ENCODE data around the gene ALKBH3.

Gene ALKBH3

DNA sequence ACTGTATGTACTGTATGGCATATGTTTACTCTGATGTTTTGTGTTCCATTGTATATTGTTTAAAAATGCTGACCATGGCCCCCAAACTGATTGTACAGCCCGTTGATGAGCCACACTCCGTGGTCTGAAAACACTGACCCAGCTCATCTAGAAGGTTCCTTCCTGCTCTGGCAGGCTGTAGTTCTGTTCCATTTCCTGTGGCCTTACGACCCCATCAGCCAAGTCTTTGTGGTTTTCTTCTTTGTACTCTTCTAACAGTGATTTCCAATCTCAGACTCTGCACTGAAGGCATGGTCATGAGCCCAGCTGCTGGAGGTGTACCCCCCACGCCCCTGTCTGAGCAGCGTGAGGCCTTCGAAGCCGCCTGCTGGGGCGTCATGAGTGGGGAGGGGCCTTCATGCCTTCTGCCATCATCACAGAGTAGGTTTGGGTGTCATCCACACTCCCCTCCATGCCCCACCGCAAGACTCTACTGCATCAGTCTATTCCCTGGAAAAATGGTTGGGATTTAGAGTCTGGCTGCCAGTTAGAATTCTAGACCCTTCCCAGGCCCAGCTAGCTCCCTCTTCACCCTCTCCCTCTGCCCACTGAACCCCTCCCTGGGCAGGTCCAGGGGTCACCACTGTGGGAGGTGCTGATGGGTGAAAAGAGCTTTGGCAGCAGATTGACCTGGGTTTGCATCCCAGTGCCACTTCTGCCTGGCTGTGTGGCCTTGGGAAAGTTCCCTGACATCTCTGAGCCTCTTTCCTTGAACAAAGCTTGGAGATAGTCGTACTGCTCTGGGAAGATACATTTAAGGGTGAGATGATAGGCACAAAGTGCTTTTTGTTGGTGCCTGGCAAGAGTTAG, 50.5 kb downstream of the ALKBH3 start:
- Histone ChIP-seq H3K27ac (ENCODE audit: low read depth, low read length) (no peak overlapping the region), H3K4me1 (ENCODE audit: control insufficient read depth, insufficient read depth, low read length, unreplicated experiment) (peaks cover 33% of the 10 kb centered on the region), H3K36me3 (ENCODE audit: insufficient read depth, low read length) (no peaks in the 10 kb centered on the region), H2AFZ (ENCODE audit: low read length, unreplicated experiment) (no peak overlapping the region), H3K79me2 (ENCODE audit: control insufficient read depth, insufficient read depth, low read length, unreplicated experiment) (no peaks in the 10 kb centered on the region), H3K27me3 (ENCODE audit: insufficient read depth, low read length) (no peaks in the 10 kb centered on the region), H3K4me3 (ENCODE audit: low read depth, low read length) (no peak overlapping the region)

DNA sequence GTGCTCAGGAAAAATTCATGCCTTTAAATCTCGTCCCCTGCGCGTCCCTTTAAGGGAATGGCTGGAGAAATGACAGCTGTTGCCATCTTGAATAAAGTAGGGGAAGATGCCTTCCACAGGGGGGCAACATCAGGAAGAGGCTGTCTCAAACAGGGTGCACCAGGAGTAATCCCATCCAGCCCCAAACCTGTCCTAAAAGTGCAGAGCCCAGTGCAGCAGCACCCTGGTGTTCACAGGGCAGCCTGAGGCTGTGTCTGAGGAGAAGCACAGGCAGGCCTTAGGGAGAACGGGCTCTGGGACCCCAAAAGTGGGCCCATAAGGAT, 51.0 kb downstream of the ALKBH3 start:
- H3K4me1 ChIP-seq (ENCODE audit: control insufficient read depth, insufficient read depth, low read length, unreplicated experiment) = peaks cover 33% of the 10 kb centered on the region

DNA sequence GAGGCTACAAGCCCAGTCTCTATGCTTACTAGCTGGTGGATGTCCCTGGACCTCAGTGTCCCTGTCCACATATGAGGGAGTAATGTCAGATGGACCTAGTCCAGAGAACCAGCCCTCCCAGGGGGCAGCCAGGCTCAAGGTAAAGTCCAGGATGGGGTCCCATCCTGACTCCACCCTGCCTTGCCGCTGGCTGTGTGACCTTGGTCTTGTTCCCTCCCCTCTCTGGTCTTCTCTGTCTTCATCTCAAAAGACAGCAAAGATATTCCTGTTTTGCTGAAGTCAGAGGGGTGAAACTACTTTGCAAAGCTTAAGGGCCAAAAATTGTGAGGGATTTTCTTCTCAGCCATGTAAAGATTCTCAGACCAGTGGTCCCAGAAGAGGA, 52.6 kb downstream of the ALKBH3 start:
- no peak overlapping the region for H2AFZ ChIP-seq (ENCODE audit: low read length, unreplicated experiment)
- H3K79me2 ChIP-seq (ENCODE audit: control insufficient read depth, insufficient read depth, low read length, unreplicated experiment) = no peaks in the 10 kb centered on the region
- H3K4me1 ChIP-seq (ENCODE audit: control insufficient read depth, insufficient read depth, low read length, unreplicated experiment) = peaks cover 48% of the 10 kb centered on the region
- H3K4me3 ChIP-seq (ENCODE audit: low read depth, low read length) = peak overlapping the region; percentile 5; the same call in 1 of the 2 replicates
- H3K27me3 ChIP-seq (ENCODE audit: insufficient read depth, low read length) = no peaks in the 10 kb centered on the region
- no peak overlapping the region for H3K27ac ChIP-seq (ENCODE audit: low read depth, low read length)
- H3K36me3 ChIP-seq (ENCODE audit: insufficient read depth, low read length) = no peaks in the 10 kb centered on the region

More for the DNA sequence above, 51.0 kb downstream of the ALKBH3 start:
- H3K79me2 ChIP-seq (ENCODE audit: control insufficient read depth, insufficient read depth, low read length, unreplicated experiment) = no peaks in the 10 kb centered on the region
- H3K27me3 ChIP-seq (ENCODE audit: insufficient read depth, low read length) = no peaks in the 10 kb centered on the region
- H3K4me3 ChIP-seq (ENCODE audit: low read depth, low read length) = no peak overlapping the region
- H3K27ac ChIP-seq (ENCODE audit: low read depth, low read length) = no peak overlapping the region
- H3K36me3 ChIP-seq (ENCODE audit: insufficient read depth, low read length) = no peaks in the 10 kb centered on the region
- no peak overlapping the region for H2AFZ ChIP-seq (ENCODE audit: low read length, unreplicated experiment)

DNA sequence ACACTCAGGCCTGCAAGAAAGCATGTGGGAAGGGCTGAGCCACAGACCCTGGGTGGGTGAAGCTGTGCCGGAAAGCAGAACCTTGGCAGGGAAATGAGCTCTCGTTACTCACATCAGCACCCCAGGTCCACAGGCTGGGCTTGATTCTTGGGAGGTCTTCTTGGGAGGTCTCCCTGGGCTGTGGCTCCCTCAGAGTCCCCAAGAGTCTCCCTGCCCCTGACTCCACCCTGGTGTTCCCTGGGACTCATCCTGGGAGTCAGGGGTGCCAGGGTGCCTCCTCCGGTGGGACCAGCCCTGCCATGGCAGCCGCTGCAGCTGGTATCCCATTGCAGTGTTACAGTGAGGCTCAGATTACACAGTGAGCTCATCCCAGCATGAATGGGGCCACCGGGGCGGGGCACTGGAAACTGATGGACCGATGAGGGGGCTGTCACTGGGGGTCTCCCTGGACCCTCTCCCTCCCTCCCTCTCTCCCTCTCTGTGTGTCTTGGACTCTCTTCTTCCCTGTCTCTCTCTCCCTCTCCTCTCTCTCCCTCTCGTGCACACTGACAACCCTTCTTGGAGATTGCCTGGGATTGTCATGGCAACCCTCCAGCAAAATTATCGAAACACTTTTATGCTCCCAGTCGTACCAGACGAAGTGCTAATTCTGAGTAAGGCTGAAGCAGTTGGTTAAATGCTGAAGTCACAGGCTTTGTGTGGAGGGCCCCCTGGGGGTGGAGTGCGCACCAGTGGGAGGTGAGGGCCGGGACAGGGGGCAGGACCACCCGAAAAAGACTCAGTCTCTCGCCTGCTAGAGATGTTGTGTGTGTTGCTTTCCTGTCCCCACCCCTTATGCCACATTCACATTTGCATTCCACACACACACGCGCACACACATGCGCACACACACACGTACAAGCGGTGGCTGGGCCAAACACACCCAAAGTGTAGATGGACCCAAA, 53.2 kb downstream of the ALKBH3 start:
- H2AFZ ChIP-seq (ENCODE audit: low read length, unreplicated experiment) = no peak overlapping the region
- no peaks in the 10 kb centered on the region for H3K36me3 ChIP-seq (ENCODE audit: insufficient read depth, low read length)
- H3K79me2 ChIP-seq (ENCODE audit: control insufficient read depth, insufficient read depth, low read length, unreplicated experiment) = no peaks in the 10 kb centered on the region
- H3K27ac ChIP-seq (ENCODE audit: low read depth, low read length) = no peak overlapping the region; the same call in 1 of the 2 replicates
- H3K4me1 ChIP-seq (ENCODE audit: control insufficient read depth, insufficient read depth, low read length, unreplicated experiment) = peaks cover 49% of the 10 kb centered on the region
- H3K4me3 ChIP-seq (ENCODE audit: low read depth, low read length) = peak overlapping the region; percentile 5; the same call in 1 of the 2 replicates
- no peaks in the 10 kb centered on the region for H3K27me3 ChIP-seq (ENCODE audit: insufficient read depth, low read length)

DNA sequence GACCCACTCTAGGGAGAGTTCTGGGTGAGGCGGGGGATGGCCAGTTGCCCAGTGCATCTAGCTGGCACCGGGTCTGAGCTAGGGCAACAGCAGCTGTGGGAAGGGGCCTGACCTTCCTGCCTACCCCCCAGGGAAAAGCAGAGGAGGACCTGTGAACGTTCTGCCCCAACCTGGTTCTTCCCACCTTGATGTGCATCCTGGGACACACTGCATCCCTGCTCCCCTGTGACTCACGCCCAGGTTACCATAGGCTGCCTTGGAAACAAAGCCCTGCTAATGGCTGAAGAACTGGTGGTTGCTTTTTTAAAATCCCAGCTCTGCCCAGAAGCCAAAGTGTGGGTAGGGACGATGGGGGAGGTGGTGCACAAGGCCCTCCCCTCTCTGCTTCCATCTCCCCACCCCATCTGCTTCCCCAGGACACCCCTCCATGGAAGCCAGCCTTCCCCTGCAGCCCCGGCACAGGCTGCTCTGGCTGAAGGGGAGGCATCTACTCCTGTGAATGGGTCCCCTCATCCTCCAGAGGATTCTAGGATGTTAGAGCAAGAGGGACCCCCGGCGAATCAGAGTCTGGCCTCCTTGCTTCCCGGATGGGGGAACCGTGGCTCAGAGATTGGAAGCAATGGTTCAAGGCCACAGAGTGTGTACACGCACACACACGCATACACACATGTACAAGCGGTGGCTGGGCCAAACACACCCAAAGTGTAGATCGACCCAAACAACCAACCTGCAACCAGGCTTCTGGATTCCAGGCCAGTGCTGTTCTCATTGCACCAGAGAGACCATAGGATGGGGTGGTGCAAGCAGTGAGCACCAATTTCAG, 54.2 kb downstream of the ALKBH3 start:
- H3K79me2 ChIP-seq (ENCODE audit: control insufficient read depth, insufficient read depth, low read length, unreplicated experiment) = no peaks in the 10 kb centered on the region
- H2AFZ ChIP-seq (ENCODE audit: low read length, unreplicated experiment) = no peak overlapping the region
- no peaks in the 10 kb centered on the region for H3K27me3 ChIP-seq (ENCODE audit: insufficient read depth, low read length)
- H3K4me3 ChIP-seq (ENCODE audit: low read depth, low read length) = no peak overlapping the region
- H3K36me3 ChIP-seq (ENCODE audit: insufficient read depth, low read length) = no peaks in the 10 kb centered on the region
- H3K4me1 ChIP-seq (ENCODE audit: control insufficient read depth, insufficient read depth, low read length, unreplicated experiment) = peaks cover 49% of the 10 kb centered on the region
- H3K27ac ChIP-seq (ENCODE audit: low read depth, low read length) = no peak overlapping the region; the same call in 1 of the 2 replicates

DNA sequence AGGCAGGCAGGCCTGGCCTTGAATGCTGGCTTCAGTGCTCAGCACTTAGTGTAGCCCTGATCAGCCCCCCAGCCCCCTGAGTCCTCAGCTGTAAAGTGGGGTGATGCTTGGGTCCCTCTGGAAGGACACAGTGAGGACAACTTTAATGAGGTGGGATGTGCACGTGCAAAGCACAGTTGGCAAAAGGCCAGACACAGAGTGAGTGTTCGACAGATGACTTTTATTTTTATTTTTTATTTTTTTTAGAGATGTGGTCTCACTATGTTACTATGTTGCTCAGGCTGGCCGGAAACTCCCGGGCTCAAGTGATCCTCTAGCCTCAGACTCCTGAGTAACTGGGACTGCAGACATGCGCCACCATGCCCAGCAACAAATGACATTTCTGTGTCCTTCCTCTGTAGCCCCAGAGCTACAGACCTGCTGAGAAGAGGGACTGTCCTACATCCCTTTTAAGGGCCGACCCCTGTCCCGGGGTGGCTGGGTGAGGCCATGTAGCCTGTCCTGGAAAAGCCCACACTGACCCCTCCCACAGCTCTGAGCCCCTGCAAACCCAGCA, 54.9 kb downstream of the ALKBH3 start:
- H3K27ac ChIP-seq (ENCODE audit: low read depth, low read length) = no peak overlapping the region
- no peak overlapping the region for H2AFZ ChIP-seq (ENCODE audit: low read length, unreplicated experiment)
- no peaks in the 10 kb centered on the region for H3K36me3 ChIP-seq (ENCODE audit: insufficient read depth, low read length)
- peaks cover 48% of the 10 kb centered on the region for H3K4me1 ChIP-seq (ENCODE audit: control insufficient read depth, insufficient read depth, low read length, unreplicated experiment)
- H3K27me3 ChIP-seq (ENCODE audit: insufficient read depth, low read length) = no peaks in the 10 kb centered on the region
- no peaks in the 10 kb centered on the region for H3K79me2 ChIP-seq (ENCODE audit: control insufficient read depth, insufficient read depth, low read length, unreplicated experiment)
- H3K4me3 ChIP-seq (ENCODE audit: low read depth, low read length) = no peak overlapping the region

DNA sequence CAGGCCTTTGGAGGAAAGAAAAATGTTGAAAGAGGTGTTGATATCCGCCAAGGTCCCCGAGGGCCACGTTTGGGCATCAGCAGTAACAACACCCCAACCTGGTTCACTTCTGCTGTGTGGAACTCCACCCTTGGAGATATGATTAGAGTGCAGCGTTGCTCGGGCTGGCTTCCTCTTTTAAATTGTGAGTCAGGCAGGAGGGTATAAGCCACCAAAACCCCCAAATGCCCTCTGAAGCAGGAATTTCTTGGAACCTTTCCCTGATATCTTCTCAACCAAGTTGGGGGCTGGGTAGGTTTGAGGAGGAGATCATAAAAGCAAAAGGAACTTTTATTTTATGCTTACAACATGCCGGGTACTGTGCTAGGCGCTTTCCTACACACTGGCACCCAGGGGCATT, 55.4 kb downstream of the ALKBH3 start:
- Histone ChIP-seq H3K79me2 (ENCODE audit: control insufficient read depth, insufficient read depth, low read length, unreplicated experiment) (no peaks in the 10 kb centered on the region), H3K4me1 (ENCODE audit: control insufficient read depth, insufficient read depth, low read length, unreplicated experiment) (peaks cover 43% of the 10 kb centered on the region), H3K27ac (ENCODE audit: low read depth, low read length) (no peak overlapping the region)

DNA sequence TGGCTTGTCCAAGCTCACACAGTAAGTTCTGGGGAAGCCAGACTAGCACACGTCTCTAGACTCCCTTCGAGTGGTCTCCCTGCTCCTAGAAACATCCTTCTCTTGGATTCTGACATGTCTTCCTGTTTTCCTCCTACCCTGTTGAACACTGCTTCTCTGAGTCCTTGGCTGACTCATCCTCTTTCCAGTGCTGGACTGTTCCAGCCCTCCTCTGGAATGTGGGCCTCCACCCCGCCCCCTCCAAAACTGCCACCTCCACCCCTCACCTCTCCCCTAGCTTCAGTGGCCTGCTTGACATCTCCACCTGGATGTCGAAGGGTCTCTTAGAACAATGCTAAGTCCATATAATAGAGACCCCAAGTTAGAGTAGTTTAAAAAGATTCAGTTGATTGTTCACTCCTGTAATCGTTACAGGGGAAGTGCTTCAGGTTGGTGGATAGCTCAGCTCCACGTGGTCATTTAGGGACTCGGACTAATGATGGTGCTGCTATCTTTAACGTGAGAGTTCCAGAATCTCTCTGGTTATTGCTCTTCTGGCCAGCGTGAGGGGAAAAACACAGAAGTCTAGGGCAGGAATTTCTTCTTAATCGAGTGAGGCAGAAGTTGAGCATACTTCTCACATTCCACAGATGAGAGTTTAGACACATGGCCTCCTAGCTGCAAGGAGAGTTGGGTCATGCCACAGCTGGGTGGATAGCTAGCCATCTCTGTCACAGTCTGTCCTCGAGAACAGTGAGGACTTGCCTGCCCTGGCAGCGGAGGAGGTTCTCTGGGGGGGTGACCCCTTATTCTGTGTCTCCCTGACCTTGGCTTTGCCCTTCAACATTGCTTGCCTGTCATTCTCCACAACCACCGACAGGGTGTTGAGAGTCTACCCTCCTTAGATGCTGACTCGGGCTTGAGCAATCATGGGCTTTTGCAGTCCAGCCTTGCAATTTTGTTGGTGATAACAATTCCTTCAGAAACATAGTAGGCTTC, 57.1 kb downstream of the ALKBH3 start:
- no peak overlapping the region for H2AFZ ChIP-seq (ENCODE audit: low read length, unreplicated experiment)
- peaks cover 19% of the 10 kb centered on the region for H3K27me3 ChIP-seq (ENCODE audit: insufficient read depth, low read length)
- H3K27ac ChIP-seq (ENCODE audit: low read depth, low read length) = peak overlapping the region; percentile 53

More for the DNA sequence above, 55.4 kb downstream of the ALKBH3 start:
- Histone ChIP-seq H2AFZ (ENCODE audit: low read length, unreplicated experiment) (no peak overlapping the region), H3K36me3 (ENCODE audit: insufficient read depth, low read length) (no peaks in the 10 kb centered on the region), H3K27me3 (ENCODE audit: insufficient read depth, low read length) (peaks cover 6% of the 10 kb centered on the region), H3K4me3 (ENCODE audit: low read depth, low read length) (no peak overlapping the region)

DNA sequence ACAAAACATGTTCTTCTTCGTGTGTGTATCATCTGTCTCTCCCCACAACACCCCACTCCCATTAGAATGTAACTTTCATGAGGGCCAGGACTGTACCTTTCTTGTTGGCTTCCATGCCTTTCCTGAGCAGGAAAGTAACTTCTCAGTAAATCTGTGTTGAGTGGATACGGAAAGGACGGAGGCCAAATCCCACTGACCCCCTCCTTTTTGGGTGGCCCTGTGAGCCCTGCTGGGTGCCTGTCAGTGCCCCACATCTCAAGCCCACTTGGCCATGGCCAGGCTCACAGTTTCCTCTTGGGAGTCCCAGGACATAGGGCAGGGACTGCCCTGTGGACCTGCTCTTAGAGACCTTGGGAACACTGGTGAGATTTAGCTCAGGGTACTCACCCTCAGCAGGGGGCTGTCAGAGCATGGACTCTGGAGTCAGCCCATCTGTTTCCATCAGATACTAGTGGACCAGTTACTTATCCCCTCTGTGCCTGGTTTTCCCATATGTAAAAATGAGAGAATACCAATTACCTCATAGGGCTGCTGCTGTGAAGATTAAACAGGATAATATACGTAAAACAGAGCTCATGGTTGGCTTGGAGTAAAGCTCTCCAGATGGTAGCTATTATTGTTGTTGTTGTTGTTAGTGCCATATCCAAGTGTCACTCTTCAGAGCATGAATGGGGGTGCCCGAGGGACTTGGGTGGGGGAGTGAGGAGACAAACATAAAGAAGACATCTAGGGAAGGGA, 60.8 kb downstream of the ALKBH3 start:
- Histone ChIP-seq H2AFZ (ENCODE audit: low read length, unreplicated experiment) (no peak overlapping the region), H3K79me2 (ENCODE audit: control insufficient read depth, insufficient read depth, low read length, unreplicated experiment) (no peaks in the 10 kb centered on the region), H3K36me3 (ENCODE audit: insufficient read depth, low read length) (no peaks in the 10 kb centered on the region), H3K27ac (ENCODE audit: low read depth, low read length) (no peak overlapping the region), H3K4me1 (ENCODE audit: control insufficient read depth, insufficient read depth, low read length, unreplicated experiment) (peaks cover 16% of the 10 kb centered on the region), H3K4me3 (ENCODE audit: low read depth, low read length) (peak overlapping the region; percentile 81), H3K27me3 (ENCODE audit: insufficient read depth, low read length) (peaks cover 45% of the 10 kb centered on the region)

More for the DNA sequence above, 57.1 kb downstream of the ALKBH3 start:
- Histone ChIP-seq H3K4me1 (ENCODE audit: control insufficient read depth, insufficient read depth, low read length, unreplicated experiment) (peaks cover 38% of the 10 kb centered on the region), H3K4me3 (ENCODE audit: low read depth, low read length) (no peak overlapping the region), H3K79me2 (ENCODE audit: control insufficient read depth, insufficient read depth, low read length, unreplicated experiment) (no peaks in the 10 kb centered on the region), H3K36me3 (ENCODE audit: insufficient read depth, low read length) (no peaks in the 10 kb centered on the region)
